ENCODE results near the gene GRM8. TPM values are rescaled to one million over a fixed set of nuclear protein-coding genes. Genes with fewer than 3 reads are reported as not detected.

Gene GRM8
- total and polyA plus RNA-seq, 9 of the 15 experiments (the other 6 are each of a cell fraction or from before 2014, with no cell fraction given), result 0.13 TPM; not detected in 7

GRCh38 chr7:126690848-126691751 is 561.6 kb downstream of the GRM8 start:
- TF ChIP-seq MBD1 (CRISPR knock-in tag; IDR thresholded peaks at IDR 0.05) (no peak), RFX1 (IDR thresholded peaks at IDR 0.05) (peak; percentile 80)
- no peak overlapping the region for H3K9ac ChIP-seq (ENCODE audit: insufficient read depth in 1 of 2, low read depth in 2 of 2, low read length in 2 of 2)
- no peaks in the 10 kb centered on the region for H3K9me3 ChIP-seq (replicated peaks; ENCODE audit: control insufficient read depth, insufficient read depth, low read depth, low read length)
- CTCF ChIA-PET (ENCODE audit: low intra/inter-chr PET ratio), result no interaction called here
- intact Hi-C loops (cut with micrococcal nuclease) (no loop called here), in situ Hi-C loops (cut with MboI) (no loop called here)
- POLR2A ChIA-PET, result interaction anchor here (0.6 to 1.1 kb wide), 2 partner anchors 9 to 23 kb away, joined by 3 to 6 read pairs; no protein-coding TSS in a partner anchor
- no peak overlapping the region for H2AFZ ChIP-seq (ENCODE audit: low read depth, low read length)
- H3K9me1 ChIP-seq (ENCODE audit: control insufficient read depth, insufficient read depth, low read length), result no peaks in the 10 kb centered on the region
- no peak overlapping the region for H3K4me3 ChIP-seq
- H3K4me2 ChIP-seq (ENCODE audit: insufficient read depth, low read length), result no peak overlapping the region
- peak; percentile 79 for ATAC-seq
- BruUV-seq (replicated peaks), result no TSS peak
- H3K27me3 ChIP-seq (ENCODE audit: control insufficient read depth in 2 of 2, insufficient read depth in 2 of 2, low read length in 2 of 2), result peaks cover 4 to 22% of the 10 kb centered on the region in 2 experiments; a peak in 3 of 5 replicates
- H3K27ac ChIP-seq (ENCODE audit: extremely low read depth, low read depth, low read length), result no peak overlapping the region
- H4K20me1 ChIP-seq (replicated peaks; ENCODE audit: control insufficient read depth, insufficient read depth, low read length), result no peaks in the 10 kb centered on the region
- FAIRE-seq, result no peak
- peak in 1 of 4 experiments; percentile 28 for DNase-seq (ENCODE audit: extremely low read depth in 1 of 4, low spot score in 3 of 4)
- no peaks in the 10 kb centered on the region for H3K36me3 ChIP-seq (ENCODE audit: control insufficient read depth, insufficient read depth, low read length)
- no peaks in the 10 kb centered on the region for H3K79me2 ChIP-seq (ENCODE audit: control insufficient read depth, insufficient read depth, low read length)
- H3K4me1 ChIP-seq (replicated peaks in 1 of 2; ENCODE audit: control insufficient read depth in 2 of 2, insufficient read depth in 2 of 2, low read length in 2 of 2), result peaks cover 0 to 9% of the 10 kb centered on the region in 2 experiments; a peak in 2 of 5 replicates
- 4% methylated on average over 11 of the region's 11 CpGs for WGBS (ENCODE audit: insufficient coverage, low coverage, missing lambda C conversion rate)

All from K562 (cell line).